NT2/D1 (cell line): ENCODE data around the gene MARS1.

Experiments used
- SUZ12 ChIP-seq: IDR thresholded peaks from 2 replicates; pipeline ENCODE4 v1.6.1; 2011; ENCODE audit not compliant: insufficient read length, insufficient read depth; ENCODE audit errors: extremely low read depth
- YY1 ChIP-seq: IDR thresholded peaks from 2 replicates; pipeline ENCODE4 v1.6.1; 2011; ENCODE audit not compliant: insufficient read length, insufficient read depth

DNA sequence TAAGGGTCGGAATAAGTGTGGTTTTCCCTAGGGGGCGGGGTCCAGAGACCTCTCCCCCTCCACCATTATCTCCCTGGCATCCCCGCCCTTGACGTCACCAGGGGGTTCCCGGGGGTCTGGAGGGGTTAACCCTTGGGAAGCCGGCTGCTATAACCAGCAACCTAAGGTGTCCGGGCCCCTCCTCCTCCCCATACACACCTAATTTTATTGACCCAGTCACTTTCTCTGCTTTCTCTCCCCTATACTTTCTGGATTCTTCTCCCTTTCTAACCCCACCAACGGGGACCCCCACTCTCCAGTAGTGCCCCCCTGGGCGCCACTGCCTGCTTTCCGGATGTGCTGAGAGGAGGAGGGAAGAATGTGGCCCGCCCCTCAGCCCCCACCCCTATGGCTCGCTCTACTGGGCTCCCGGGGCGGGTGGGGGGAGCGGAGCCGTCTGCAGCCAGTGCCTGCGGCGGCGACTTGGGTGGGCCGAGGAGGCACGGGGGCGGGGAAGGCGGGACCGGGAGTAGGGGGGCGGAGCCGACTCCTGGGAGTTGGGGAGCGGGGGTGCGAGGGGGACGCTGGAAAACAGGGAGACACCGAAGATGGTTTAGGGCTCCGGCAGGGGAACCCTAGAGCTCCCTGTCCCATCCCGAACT is 26.5 kb upstream of the MARS1 start:
- TF ChIP-seq SUZ12 (no peak), YY1 (no peak)
